ENCODE results near the gene PLXDC2.

GRCh38 chr10:19767876-19768275 lies 48.4 kb upstream of the PLXDC2 start:
- TF ChIP-seq POLR2A (IDR thresholded peaks at IDR 0.05) (no peak), CTCF (IDR thresholded peaks at IDR 0.05) (no peak)

Measured in vagina (tissue), 2 donors.